GM18502 (cell line): ENCODE data around the gene PLXNA2.

Experiments used
- ATAC-seq: cut with Tn5 transposase; IDR thresholded peaks from one replicate; pipeline ENCODE4 v1.9.1; 2021; ENCODE audit warnings: mild to moderate bottlenecking; ENCODE audit not compliant: unreplicated experiment, poor library complexity

The PLXNA2 gene

DNA sequence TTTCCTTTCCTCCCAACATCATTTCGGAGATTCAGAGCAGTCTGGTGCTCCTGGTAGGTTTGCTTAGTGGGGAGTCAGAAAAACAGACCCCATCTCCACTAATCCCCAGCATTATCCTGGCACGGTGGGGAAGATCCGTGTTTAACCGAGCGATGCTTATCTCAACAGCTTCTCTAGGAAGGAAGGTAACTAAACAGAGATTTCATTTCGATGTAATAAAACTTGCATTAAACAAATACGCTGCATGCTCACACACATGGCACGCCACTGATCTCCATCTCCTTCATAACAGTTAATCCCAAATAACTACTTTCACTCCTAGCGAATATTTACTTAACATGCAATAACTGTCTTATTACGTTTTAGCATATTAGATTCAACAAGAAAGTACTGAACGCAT is 188.6 kb downstream of the PLXNA2 start:
- no peak for ATAC-seq

DNA sequence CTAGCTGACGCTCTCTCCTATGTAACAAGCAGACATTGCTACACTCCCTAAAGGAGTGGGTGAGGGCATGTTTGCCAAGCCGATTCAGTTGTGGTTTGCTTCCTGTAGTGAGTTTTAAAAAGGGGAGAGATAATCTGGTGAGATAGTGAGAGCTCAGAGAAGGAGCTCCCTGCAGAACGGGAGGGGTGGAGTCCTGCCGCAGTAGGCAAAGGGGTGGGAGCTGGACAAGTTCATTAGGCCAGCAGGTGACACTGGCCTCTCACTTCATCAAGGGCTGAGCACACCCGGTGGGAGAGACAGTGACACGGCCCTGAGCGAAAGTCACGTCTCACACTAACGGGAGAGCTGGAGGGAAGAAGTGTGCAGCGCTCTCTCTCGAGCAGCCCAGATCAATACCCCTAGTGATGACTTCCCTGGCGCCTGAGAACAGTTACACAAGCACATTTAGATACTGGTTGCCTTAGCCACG is 189.2 kb downstream of the PLXNA2 start:
- ATAC-seq: no peak

DNA sequence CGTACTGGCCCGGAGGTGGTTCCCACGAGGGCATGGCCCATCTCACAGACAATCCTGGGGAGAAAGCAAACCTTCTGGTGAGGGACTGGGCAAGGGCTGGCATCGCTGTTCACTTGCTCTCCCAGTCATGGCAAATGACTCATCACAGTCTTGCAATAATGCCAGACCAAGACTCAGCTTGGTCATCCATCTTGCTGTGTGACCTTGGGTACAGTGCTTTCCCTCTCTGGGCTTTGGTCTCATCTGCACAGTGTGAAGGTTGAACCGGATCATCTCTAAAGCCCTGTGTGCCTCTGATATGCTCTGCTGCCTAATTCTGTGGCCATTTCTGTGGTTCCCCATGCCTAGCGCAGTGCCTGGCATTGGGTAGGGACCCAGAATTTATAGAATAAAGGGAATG is 189.7 kb downstream of the PLXNA2 start:
- no peak for ATAC-seq

DNA sequence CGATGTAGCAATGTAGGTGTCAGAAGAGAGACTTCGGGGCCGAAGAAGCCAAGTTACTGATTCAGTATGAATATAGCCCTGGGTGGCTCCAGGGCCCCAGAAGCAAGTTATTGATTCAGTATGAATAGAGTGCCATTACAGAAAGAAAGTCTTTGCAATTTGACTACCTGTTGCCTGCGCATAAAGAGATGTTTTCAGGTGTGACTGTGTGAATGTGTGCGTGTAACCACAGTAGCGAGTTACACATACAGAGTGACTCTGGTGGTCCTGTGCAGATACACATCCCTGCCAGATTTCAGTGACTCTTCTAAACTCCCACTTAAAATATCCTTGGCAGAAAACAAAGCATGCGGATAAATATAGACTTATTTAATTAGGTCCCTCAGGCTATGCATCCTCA is 190.5 kb downstream of the PLXNA2 start:
- no peak for ATAC-seq

DNA sequence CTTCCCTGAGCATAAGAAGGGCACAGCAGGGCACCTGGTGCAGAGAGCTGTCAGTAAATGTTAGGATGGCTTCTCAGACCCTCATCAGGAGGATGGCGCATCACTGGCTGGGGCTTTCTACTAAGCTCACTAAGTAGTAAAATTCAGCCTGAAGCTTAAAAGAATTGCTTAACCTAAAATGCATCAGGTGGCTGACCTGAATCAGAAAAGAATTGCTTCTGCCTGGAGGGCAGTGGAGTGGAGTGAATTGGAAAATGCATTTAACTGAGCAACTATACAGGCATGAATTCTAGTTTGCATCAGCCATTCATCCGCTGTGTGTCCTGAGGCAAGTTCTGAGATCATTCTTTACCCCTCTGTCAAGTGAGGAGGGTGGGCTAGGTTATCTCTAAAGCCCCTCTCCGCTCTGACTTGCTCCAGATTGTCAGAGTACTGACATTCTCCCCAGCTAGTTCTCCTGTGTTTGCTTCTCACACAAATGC is 191.2 kb downstream of the PLXNA2 start:
- no peak for ATAC-seq

DNA sequence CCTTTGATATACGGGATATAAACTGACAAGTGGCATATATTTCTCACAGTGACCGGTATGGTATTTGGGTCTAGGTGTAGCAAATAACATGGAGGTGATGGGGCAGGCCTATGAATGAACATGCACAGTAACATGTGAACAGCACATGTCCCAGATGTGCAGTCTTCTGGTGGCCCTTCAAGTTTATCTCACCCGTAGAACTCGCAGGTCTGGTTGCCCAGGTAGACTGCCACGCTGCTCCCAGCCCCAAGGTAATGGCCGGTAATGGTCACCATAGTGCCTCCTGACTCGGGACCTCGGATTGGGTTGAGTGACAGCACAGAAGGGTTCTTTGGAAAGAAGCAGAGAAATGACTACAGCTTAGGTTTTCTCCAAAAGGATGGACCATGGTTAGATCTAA is 192.0 kb downstream of the PLXNA2 start:
- no peak for ATAC-seq

DNA sequence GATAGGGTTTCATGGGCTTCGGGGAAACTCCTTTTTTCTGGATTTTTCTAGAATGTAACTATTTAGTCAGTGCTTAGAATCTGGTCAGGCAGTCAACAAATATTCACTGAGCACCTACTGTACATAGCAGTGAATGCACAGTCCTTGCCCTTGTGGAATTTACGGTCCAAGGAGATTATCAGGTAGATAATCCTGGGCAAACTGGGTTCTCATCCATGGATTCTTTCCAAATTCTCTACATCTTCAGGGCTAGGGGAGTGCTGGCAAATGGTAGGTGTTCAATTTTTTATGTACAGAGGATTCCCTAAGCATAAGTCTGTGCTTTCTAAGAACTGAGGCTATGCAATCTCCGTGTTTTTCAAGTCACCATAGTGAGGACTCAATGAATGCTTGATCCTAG is 192.5 kb downstream of the PLXNA2 start:
- no peak for ATAC-seq

DNA sequence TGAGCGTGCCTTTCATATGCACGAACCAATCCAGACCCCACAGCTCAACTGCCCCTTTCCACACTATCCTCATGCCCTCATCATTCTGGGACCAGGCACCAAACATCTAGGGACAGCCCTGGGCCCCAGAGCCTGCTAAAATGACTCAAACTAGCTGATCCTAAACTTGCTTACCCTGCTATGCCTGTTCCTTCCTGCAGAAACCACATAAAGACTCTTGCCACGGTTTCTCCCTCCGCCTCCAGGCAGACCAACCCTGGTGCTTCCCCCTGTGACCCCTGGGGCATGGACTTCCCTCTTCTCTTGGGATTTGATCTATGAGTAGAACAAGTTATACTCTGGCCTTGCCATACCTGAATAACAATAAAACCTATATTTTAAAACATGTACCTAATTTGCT is 195.3 kb downstream of the PLXNA2 start:
- ATAC-seq: no peak

DNA sequence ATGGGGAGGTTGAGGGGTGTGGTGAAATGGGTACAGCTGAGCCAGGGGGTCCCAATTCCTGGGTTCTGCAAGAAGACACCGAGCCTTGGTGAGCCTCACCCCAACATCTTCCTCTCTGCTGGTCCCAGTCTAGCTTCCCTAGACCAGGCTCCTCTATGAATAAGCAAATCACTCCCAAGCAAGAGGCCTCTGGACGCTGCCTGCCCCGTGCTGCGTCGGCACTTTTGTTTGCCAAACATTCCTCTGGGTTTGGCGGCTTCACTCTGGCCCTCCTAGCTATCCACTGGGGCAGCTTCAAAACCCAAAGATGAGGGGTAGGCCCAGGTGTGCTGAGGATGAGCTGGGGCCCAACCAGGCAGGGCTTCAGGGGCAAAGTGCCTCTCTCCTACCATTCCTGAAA is 196.2 kb downstream of the PLXNA2 start:
- ATAC-seq: no peak

DNA sequence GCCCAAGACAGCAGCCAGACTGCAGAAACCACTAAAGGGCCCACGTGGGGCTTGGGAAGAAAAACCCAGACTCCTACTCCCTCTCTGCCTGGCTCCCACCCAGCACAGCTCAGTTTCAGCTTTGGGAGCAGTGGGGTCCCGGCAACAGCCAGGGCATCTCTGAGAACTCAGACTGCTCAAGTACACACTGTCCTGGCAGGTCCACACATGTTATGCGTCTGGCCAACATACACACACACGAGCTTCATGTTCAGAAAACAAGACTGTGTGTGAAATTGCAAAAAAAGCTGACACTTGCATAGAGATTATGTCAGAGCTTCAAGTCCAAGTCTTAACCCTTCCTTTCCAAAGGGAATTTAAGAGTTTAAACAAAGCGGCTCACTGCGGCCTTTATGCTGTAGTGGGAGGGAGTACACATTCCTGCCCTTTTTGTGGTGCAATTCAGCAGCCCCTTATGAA is 196.7 kb downstream of the PLXNA2 start:
- no peak for ATAC-seq

DNA sequence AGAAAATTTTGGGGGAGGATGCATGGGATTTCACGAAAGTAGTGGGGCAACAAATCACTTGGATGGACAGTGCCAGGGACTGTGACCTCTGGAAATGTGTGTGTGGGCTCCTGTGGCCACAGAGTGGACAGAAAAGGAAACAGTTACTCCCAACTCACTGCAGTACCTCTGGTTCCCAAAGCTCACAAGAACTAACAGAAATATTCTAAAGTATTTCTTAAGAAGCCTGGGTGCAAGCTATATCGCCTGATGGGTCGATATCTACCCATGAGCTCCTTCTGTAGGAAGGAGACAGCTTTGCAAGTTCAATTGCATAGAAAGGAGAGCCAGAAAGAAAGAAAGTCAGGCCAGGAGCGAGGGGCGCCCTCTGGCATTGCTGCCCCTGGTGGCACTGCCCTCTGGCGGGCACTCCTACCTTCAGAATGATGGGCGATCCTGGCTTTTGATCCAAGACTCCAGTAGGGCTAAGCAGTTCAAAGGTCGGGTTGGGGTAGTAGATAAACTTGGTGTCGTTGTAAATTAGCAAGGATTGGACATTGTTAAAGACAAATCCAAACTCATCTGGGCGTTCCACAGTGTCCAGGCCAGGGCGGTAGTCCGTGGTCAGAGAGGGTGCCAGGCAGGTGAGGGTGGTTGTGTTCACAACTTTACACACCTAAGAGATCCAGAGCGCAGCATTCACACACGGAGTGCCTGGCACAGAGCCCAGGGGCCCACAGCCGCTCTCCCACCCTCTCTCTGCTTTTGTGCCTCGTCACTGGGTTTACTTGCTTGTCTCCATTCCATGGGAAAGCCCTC is 198.5 kb downstream of the PLXNA2 start:
- no peak for ATAC-seq

DNA sequence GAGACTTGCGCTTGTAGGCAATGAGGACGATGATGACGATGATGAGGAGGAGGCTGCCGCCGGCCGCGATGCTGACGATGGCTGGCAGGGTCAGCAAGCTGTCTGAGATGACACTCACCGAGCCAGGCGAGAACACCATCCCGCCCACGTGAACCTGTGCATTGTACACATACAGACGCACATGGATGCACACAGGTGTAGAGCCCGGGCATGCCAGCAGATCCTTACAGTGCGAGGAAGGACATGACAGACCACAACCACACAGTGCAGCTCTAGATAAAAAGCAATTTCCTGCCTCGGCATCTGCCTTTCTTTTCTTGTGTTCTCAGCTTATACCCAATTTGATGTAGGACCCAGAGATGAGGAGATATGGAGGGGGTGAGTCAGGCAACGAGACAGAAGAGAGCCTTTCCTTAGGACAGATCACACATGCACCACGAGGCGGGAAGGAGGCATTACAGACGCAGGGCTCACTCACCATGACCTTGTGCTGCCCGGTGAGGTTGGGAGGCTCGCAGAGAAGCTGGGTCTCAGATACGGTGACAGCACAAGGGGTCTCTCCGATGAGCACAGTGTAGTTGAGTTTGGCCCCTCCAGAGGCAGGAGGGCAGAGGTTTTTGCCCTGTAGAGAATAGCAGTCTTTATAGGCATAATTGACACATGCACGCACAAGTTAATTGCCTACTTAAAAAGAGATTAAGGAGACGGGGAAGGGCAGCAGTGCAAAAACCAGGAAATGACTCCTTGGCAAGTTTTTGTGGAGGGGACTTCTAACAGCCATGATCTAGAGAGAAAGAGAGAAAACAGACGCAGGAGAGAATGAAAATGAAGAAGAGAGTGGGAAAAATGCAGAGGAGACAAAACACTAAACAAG is 199.4 kb downstream of the PLXNA2 start:
- ATAC-seq: no peak

DNA sequence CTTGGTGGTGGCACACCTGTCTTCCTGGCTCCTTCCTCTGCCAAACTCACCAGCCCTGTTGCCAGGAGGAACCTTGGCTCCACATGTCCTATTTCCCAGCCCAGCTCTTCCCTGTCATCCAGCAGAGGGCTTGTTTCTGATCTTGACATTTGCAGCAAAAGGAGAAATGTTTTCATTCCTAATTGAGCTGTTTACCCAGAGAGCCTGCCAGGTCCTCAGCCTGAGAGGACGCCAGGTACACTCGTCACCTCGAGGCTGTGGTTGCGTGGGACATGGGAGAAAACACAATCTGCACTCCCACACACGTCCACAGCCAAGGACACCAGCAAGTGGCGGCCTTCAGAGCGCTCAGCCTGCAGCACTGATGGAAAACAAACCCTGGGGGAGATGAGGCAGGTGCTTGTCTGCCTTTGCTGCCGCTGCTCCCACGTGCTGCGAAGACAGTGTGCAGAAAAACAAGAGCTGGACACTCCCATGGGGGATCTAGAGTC is 200.4 kb downstream of the PLXNA2 start:
- ATAC-seq: no peak

DNA sequence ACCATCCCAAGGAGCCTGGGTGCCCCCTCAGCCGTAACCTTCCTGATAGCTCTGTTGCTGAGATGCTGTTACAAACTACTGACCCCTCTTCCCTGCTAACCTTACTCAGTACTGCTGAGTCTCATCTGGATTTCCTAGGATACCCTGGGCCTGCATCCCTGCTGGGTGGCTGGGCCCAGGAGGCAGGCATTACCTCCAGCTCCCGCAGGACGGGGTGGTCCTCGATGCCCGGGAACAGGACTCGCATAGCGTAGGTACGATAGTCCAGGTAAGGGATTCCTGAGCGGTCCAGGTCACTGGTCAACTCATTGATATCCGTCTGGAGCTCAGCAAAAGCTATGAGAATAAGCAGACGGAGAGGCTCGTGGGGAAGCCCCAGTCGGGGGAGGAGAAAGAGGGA is 201.3 kb downstream of the PLXNA2 start:
- ATAC-seq: no peak

DNA sequence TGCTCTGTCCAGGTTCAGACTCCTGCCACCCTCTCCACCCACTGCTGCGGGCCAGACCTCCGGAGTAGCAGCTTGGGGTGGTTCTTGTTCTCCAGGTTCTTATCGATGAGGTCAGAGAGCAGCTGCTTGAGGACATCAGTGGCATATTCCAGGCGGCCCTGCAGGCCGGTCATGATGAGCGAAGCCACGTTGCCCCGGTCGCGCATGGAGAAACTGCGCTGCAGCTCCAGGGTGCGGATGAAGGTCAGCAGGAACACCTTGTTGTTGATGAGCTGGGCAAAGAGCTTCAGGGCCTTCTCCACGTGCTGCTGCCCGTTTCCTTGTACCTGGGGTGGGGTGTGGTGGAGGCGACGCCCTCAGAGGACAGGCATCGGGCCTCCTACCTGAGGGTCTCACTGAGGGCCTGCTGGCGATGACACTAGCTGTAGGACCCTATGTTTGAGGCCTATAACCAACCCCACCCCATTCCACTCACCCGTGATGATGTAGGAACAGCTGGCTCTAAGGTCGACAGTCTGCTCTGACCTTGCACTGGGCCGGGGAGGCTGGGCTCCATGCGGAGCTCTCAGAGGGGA is 202.1 kb downstream of the PLXNA2 start:
- ATAC-seq: no peak

DNA sequence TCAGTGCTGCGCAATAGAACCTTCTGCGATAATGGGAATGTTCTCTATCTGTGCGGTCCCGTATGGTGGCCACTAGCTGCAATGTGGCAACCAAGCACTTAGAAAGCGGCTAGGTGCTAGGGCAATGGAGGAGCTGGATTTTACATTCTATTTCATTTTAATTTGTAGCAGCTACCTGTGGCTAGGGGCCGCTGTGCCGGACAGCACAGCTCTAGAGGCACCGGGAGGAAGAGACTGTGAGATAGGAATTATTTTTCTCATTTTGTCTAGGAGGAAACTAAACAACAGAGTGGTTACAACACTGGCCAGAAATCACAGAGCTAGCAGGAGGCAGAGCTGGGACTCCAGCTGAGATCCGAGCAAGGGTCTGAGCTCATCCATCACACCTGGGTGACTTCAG is 202.7 kb downstream of the PLXNA2 start:
- no peak for ATAC-seq

DNA sequence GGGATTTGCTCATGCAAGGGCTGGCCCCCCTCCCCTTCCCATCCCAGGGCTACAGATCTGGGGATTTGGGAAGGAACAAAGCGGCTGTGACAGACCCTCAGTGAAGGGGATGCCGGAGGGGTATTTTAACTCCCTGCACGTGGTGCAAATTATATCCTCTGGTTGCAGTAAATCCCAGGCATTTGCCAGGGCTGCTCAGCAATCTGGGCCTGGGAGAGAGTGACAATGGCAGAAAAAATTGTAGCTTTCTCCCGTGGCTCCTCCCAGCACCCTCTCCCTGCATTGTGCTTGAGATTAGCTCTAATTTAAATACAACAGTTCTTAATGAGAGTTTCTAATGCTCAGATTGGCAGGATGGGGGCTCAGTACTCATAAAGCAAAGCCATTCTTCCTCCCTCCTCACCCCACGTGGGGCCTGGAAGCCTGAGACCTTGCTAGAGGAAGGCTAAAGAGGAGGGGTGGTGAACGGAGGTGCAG is 203.3 kb downstream of the PLXNA2 start:
- no peak for ATAC-seq

DNA sequence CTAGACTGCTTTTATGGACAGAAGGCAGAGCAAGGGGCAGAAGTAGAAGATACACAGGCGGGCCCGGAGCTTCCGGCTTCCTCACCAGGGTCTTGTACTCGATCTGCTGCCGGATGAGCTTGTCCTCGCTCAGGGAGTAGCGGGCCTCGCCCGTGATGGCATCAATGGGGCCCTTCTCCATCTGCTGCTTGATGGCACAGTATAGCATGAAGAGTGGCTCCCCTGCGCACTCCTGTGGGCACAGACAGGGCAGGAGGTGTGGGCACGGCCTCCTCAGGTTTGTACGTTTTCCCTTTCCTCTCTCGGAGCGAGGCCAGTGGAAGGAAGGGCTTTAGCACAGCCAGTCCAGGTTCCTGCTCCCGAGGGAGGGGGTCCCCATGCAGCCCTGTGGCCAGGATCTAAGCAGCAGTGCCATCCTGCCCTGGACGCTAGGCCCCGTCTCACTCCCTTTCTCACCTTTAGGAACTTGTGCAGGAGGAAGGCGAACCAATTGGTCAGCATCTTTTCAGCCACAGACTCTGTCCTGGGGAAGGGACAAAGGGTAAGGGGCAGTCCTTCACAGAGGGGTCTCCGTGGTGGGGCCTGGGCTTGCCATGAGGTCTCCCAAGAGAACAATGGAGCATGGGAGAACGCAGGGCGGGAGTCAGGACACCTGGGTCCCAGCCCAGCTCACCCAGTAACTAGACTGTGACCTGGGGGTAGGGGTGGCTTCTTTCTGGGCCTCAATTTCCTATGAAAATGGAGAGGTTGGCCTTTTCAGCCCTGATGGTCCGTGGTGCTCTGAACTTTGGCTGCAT is 204.4 kb downstream of the PLXNA2 start:
- no peak for ATAC-seq

DNA sequence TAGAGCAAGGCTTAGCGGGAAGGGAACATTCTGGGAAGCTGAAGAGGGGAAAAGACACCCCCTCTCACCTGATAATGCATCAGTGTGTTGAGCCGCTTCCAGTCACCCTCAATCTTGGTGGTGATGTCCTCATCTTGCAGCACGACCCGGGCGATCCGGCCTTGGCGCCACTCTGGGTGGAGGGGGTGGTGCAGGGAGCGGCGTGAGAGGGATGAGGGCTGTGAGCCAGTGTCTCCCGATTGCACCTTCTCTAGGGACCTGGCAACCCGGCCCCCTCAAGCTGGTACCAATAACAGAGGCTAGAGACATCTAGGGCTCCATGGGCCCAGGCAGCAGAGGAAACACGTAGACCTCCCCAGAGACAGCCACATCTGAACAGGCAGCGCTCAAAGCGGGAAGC is 205.9 kb downstream of the PLXNA2 start:
- ATAC-seq: no peak
